HepG2 (cell line): Measurements from ENCODE around the gene MICB.

Experiments
- GLI4 ChIP-seq: sonication (generic); formaldehyde crosslinking; IDR thresholded peaks from 2 replicates; pipeline ENCODE4 v1.5.1; 2020; ENCODE audit warnings: missing genetic modification reagents, mild to moderate bottlenecking, moderate library complexity, borderline replicate concordance
- KLF6 ChIP-seq: IDR thresholded peaks from 2 replicates; pipeline ENCODE4 v1.8.0; 2016; ENCODE audit warnings: missing biosample characterization, missing genetic modification reagents
- TAF1 ChIP-seq: sonication (generic); formaldehyde crosslinking; IDR thresholded peaks from 2 replicates; pipeline ENCODE4 v1.4.0; 2020; ENCODE audit warnings: missing genetic modification reagents
- ZFP1 ChIP-seq: IDR thresholded peaks from 2 replicates; pipeline ENCODE4 v1.6.1; 2016
- ZNF768 ChIP-seq: sonication (generic); formaldehyde crosslinking; IDR thresholded peaks from 2 replicates; pipeline ENCODE4 v1.4.0; 2020; ENCODE audit warnings: missing genetic modification reagents
- TF ChIP-seq, protein P1 (sequence below): sonication (generic); formaldehyde crosslinking; IDR thresholded peaks from 2 replicates; pipeline ENCODE4 v1.4.0; 2020; ENCODE audit warnings: missing genetic modification reagents, borderline replicate concordance
- TF ChIP-seq, protein P2 (sequence below): sonication (generic); formaldehyde crosslinking; IDR thresholded peaks from 2 replicates; pipeline ENCODE4 v1.5.0; 2020; ENCODE audit warnings: missing genetic modification reagents
- TF ChIP-seq, protein P3 (sequence below), 2 experiments: sonication (generic) in 1 of 2; formaldehyde crosslinking in 1 of 2; IDR thresholded peaks; 2 replicates each; pipeline versions ENCODE4 v1.5.1 to v1.6.1; 2011 to 2020; ENCODE audit warnings: borderline replicate concordance in 1 of 2, low read depth in 1 of 2, low read length in 1 of 2, mild to moderate bottlenecking in 1 of 2, missing genetic modification reagents in 1 of 2, moderate library complexity in 1 of 2
- TF ChIP-seq, protein P4 (sequence below): sonication (generic); formaldehyde crosslinking; IDR thresholded peaks from 2 replicates; pipeline ENCODE4 v1.5.0; 2020; ENCODE audit warnings: mild to moderate bottlenecking, missing genetic modification reagents, moderate library complexity

DNA sequence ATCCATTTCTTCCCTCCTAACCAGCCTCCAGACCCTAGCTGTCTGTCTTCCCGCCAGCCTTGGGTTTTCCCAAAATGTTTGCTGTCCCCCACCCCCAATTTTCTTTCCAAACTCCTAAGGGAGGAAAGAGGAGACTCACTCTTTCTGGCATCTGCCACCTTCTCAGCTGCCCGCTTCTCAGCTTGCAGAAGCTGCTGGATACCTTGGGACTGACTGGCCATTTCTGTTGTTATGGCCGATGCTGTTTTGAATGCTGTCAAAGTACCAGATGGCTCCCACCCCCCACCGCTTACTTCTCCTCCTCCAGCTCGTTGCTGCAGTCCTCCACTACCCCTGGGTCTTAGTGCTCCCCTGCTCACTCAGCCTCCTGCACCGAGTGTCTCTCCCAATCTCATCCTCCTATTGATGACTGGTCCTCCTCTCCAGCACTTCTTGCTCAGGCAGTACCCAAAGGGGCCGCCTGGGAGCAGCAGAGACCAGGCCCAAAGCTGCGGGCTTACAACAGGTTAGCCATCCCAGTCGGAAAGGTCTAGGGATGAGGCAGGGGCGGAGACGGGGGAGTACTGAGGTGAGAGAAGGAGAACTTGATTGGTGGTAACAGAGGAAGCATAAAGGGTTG is 48.5 kb downstream of the MICB start, which contains the start of gene ATP6V1G2:
- TF ChIP-seq KLF6 (CRISPR knock-in tag) (0 out of 2 replicates have a peak, but pooled peaks have one; percentile 30), ZFP1 (CRISPR knock-in tag) (no peak; the same call in 1 of the 2 replicates), ZNF768 (CRISPR knock-in tag) (no peak), TAF1 (CRISPR knock-in tag) (no peak), GLI4 (CRISPR knock-in tag) (0 out of 2 replicates have a peak, but pooled peaks have one; percentile 20)
- TF ChIP-seq, protein P1, sequence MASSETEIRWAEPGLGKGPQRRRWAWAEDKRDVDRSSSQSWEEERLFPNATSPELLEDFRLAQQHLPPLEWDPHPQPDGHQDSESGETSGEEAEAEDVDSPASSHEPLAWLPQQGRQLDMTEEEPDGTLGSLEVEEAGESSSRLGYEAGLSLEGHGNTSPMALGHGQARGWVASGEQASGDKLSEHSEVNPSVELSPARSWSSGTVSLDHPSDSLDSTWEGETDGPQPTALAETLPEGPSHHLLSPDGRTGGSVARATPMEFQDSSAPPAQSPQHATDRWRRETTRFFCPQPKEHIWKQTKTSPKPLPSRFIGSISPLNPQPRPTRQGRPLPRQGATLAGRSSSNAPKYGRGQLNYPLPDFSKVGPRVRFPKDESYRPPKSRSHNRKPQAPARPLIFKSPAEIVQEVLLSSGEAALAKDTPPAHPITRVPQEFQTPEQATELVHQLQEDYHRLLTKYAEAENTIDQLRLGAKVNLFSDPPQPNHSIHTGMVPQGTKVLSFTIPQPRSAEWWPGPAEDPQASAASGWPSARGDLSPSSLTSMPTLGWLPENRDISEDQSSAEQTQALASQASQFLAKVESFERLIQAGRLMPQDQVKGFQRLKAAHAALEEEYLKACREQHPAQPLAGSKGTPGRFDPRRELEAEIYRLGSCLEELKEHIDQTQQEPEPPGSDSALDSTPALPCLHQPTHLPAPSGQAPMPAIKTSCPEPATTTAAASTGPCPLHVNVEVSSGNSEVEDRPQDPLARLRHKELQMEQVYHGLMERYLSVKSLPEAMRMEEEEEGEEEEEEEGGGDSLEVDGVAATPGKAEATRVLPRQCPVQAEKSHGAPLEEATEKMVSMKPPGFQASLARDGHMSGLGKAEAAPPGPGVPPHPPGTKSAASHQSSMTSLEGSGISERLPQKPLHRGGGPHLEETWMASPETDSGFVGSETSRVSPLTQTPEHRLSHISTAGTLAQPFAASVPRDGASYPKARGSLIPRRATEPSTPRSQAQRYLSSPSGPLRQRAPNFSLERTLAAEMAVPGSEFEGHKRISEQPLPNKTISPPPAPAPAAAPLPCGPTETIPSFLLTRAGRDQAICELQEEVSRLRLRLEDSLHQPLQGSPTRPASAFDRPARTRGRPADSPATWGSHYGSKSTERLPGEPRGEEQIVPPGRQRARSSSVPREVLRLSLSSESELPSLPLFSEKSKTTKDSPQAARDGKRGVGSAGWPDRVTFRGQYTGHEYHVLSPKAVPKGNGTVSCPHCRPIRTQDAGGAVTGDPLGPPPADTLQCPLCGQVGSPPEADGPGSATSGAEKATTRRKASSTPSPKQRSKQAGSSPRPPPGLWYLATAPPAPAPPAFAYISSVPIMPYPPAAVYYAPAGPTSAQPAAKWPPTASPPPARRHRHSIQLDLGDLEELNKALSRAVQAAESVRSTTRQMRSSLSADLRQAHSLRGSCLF (CRISPR knock-in tag): no peak
- TF ChIP-seq, protein P2, sequence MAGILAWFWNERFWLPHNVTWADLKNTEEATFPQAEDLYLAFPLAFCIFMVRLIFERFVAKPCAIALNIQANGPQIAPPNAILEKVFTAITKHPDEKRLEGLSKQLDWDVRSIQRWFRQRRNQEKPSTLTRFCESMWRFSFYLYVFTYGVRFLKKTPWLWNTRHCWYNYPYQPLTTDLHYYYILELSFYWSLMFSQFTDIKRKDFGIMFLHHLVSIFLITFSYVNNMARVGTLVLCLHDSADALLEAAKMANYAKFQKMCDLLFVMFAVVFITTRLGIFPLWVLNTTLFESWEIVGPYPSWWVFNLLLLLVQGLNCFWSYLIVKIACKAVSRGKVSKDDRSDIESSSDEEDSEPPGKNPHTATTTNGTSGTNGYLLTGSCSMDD (CRISPR knock-in tag): no peak
- TF ChIP-seq, protein P3, sequence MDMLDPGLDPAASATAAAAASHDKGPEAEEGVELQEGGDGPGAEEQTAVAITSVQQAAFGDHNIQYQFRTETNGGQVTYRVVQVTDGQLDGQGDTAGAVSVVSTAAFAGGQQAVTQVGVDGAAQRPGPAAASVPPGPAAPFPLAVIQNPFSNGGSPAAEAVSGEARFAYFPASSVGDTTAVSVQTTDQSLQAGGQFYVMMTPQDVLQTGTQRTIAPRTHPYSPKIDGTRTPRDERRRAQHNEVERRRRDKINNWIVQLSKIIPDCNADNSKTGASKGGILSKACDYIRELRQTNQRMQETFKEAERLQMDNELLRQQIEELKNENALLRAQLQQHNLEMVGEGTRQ (IDR thresholded peaks at IDR 0.05; ENCODE audit: low read depth, low read length): no peak
- TF ChIP-seq, protein P3 (CRISPR knock-in tag; IDR thresholded peaks at IDR 0.05; ENCODE audit: borderline replicate concordance): no peak
- TF ChIP-seq, protein P4, sequence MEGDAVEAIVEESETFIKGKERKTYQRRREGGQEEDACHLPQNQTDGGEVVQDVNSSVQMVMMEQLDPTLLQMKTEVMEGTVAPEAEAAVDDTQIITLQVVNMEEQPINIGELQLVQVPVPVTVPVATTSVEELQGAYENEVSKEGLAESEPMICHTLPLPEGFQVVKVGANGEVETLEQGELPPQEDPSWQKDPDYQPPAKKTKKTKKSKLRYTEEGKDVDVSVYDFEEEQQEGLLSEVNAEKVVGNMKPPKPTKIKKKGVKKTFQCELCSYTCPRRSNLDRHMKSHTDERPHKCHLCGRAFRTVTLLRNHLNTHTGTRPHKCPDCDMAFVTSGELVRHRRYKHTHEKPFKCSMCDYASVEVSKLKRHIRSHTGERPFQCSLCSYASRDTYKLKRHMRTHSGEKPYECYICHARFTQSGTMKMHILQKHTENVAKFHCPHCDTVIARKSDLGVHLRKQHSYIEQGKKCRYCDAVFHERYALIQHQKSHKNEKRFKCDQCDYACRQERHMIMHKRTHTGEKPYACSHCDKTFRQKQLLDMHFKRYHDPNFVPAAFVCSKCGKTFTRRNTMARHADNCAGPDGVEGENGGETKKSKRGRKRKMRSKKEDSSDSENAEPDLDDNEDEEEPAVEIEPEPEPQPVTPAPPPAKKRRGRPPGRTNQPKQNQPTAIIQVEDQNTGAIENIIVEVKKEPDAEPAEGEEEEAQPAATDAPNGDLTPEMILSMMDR (CRISPR knock-in tag): peak; percentile 99
